Measurements from ENCODE around the gene SLC38A8.
A peak's percentile ranks its signal among the peaks of the same experiment; 100 is the strongest.

Gene SLC38A8

GRCh38 chr16:84085271-84085667, 42.7 kb upstream of the SLC38A8 start:
- Histone ChIP-seq H3K36me3 (ENCODE audit: insufficient read depth) (no peaks in the 10 kb centered on the region), H3K9ac (no peak overlapping the region)

GRCh38 chr16:84084570-84085270, 42.1 kb upstream of the SLC38A8 start:
- Histone ChIP-seq H2AFZ (ENCODE audit: low read depth) (no peak overlapping the region), H3K36me3 (ENCODE audit: insufficient read depth) (no peaks in the 10 kb centered on the region), H3K27ac (no peak overlapping the region), H3K4me3 (IDR thresholded peaks at IDR 0.05; ENCODE audit: insufficient read depth, low read depth, low read length) (no peak overlapping the region), H4K20me1 (ENCODE audit: insufficient read depth) (no peaks in the 10 kb centered on the region; the same call in 1 of the 2 replicates), H3K4me1 (ENCODE audit: low read depth, poor library complexity, severe bottlenecking) (peaks cover 51% of the 10 kb centered on the region), H3K4me2 (no peak overlapping the region), H3K9ac (no peak overlapping the region), H3K79me2 (ENCODE audit: insufficient read depth, low read depth) (no peaks in the 10 kb centered on the region), H3K27me3 (ENCODE audit: insufficient read depth, low read depth) (no peaks in the 10 kb centered on the region)
- TF ChIP-seq CTCF (conservative IDR thresholded peaks at IDR 0.05; ENCODE audit: low read depth, low read length) = peak; percentile 90

More at GRCh38 chr16:84085271-84085667, 42.7 kb upstream of the SLC38A8 start:
- H2AFZ ChIP-seq (ENCODE audit: low read depth) = no peak overlapping the region
- TF ChIP-seq CTCF (conservative IDR thresholded peaks at IDR 0.05; ENCODE audit: low read depth, low read length) = no peak
- no peaks in the 10 kb centered on the region; the same call in 1 of the 2 replicates for H4K20me1 ChIP-seq (ENCODE audit: insufficient read depth)
- H3K4me3 ChIP-seq (IDR thresholded peaks at IDR 0.05; ENCODE audit: insufficient read depth, low read depth, low read length) = no peak overlapping the region
- H3K79me2 ChIP-seq (ENCODE audit: insufficient read depth, low read depth) = no peaks in the 10 kb centered on the region
- H3K4me2 ChIP-seq = no peak overlapping the region
- no peak overlapping the region for H3K27ac ChIP-seq
- H3K27me3 ChIP-seq (ENCODE audit: insufficient read depth, low read depth) = no peaks in the 10 kb centered on the region
- peaks cover 56% of the 10 kb centered on the region for H3K4me1 ChIP-seq (ENCODE audit: low read depth, poor library complexity, severe bottlenecking)

- H2AFZ ChIP-seq (ENCODE audit: low read depth) = no peak overlapping the region
- no peak for TF ChIP-seq CTCF (conservative IDR thresholded peaks at IDR 0.05; ENCODE audit: low read depth, low read length)
- no peaks in the 10 kb centered on the region for H3K27me3 ChIP-seq (ENCODE audit: insufficient read depth, low read depth)
- H3K4me2 ChIP-seq = no peak overlapping the region
- no peak overlapping the region for H3K9ac ChIP-seq
- H3K4me3 ChIP-seq (IDR thresholded peaks at IDR 0.05; ENCODE audit: insufficient read depth, low read depth, low read length) = no peak overlapping the region
- no peak overlapping the region for H3K27ac ChIP-seq
- H3K4me1 ChIP-seq (ENCODE audit: low read depth, poor library complexity, severe bottlenecking) = peaks cover 35% of the 10 kb centered on the region
- 0 out of 2 replicates have a peak, but pooled peaks cover 5% of the 10 kb centered on the region for H3K79me2 ChIP-seq (ENCODE audit: insufficient read depth, low read depth)
- no peaks in the 10 kb centered on the region for H3K36me3 ChIP-seq (ENCODE audit: insufficient read depth)
- no peaks in the 10 kb centered on the region; the same call in 1 of the 2 replicates for H4K20me1 ChIP-seq (ENCODE audit: insufficient read depth)
Measured at GRCh38 chr16:84082835-84083569, 40.4 kb upstream of the SLC38A8 start.

- no peak overlapping the region for H3K4me3 ChIP-seq (IDR thresholded peaks at IDR 0.05; ENCODE audit: insufficient read depth, low read depth, low read length)
- H3K4me2 ChIP-seq = no peak overlapping the region
- H3K4me1 ChIP-seq (ENCODE audit: low read depth, poor library complexity, severe bottlenecking) = peaks cover 26% of the 10 kb centered on the region
- no peak overlapping the region for H3K27ac ChIP-seq
- no peak overlapping the region for H3K9ac ChIP-seq
- TF ChIP-seq CTCF (conservative IDR thresholded peaks at IDR 0.05; ENCODE audit: low read depth, low read length) = no peak
- no peak overlapping the region for H2AFZ ChIP-seq (ENCODE audit: low read depth)
- H3K79me2 ChIP-seq (ENCODE audit: insufficient read depth, low read depth) = peaks cover 5% of the 10 kb centered on the region; the same call in 1 of the 2 replicates
- H3K36me3 ChIP-seq (ENCODE audit: insufficient read depth) = no peaks in the 10 kb centered on the region
- no peaks in the 10 kb centered on the region; the same call in 1 of the 2 replicates for H4K20me1 ChIP-seq (ENCODE audit: insufficient read depth)
- no peaks in the 10 kb centered on the region for H3K27me3 ChIP-seq (ENCODE audit: insufficient read depth, low read depth)
Measured at GRCh38 chr16:84082110-84082509, 39.5 kb upstream of the SLC38A8 start.
